ENCODE data around the gene SARS1. TPM values are rescaled to one million over a fixed set of nuclear protein-coding genes. Genes with fewer than 3 reads are reported as not detected.

SARS1 gene
- total RNA-seq, 1 experiment from 2014 or later, result 129 TPM

DNA sequence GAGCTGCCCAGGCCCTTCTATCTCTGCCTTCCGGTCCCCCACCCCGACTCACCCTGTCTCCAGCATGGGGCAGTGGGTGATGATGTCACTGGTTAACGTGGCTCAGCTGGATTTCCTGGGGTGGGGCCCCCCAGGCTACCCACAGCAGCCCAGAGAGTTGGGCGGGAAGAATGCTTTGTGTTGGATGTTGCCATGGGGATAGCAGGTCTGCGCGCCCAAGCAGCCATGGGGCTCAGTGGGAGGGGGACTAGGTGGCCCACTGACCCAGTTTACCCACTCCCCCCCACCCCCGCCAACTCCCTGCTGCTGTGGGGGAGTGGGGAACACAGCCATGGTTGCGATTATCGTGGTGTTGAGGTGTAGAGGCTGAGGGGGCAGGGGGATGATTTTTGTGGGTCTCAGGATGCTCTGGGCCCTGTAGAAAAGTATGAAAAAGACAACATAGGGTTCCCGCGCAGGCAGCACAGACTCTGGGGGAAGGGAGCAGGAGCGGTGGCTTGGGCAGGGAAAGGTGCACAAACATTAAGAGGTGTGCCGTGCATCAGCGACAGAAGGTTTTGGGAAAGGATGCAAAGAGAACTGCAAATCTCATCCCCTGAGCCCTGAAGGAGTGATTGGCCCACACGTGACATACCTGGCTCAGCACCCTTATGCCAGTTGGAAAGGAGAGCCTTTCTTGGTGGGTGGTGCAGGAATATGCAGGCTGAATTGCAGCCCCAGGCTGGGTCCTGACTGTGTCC lies 44.1 kb downstream of the SARS1 start:
- no peaks in the 10 kb centered on the region for H3K9me3 Mint-ChIP-seq (ENCODE audit: low read depth, unreplicated experiment)
- H3K4me1 Mint-ChIP-seq (ENCODE audit: low read depth, unreplicated experiment), result peaks cover 14% of the 10 kb centered on the region
- intact Hi-C loops (cut with micrococcal nuclease; ENCODE audit: unreplicated experiment), result no loop called here
- DNase-seq, result no peak
- no TSS peak for BruUV-seq (replicated peaks)
- H3K36me3 Mint-ChIP-seq (ENCODE audit: insufficient read depth, unreplicated experiment), result peaks cover 5% of the 10 kb centered on the region
- no peak overlapping the region for H3K27ac Mint-ChIP-seq (ENCODE audit: unreplicated experiment)
- CTCF ChIA-PET, result interaction anchor here (0.7 to 0.9 kb wide), 2 partner anchors 57 to 72 kb away, joined by 3 to 7 read pairs; no protein-coding TSS in a partner anchor
- TF ChIP-seq, protein P1, sequence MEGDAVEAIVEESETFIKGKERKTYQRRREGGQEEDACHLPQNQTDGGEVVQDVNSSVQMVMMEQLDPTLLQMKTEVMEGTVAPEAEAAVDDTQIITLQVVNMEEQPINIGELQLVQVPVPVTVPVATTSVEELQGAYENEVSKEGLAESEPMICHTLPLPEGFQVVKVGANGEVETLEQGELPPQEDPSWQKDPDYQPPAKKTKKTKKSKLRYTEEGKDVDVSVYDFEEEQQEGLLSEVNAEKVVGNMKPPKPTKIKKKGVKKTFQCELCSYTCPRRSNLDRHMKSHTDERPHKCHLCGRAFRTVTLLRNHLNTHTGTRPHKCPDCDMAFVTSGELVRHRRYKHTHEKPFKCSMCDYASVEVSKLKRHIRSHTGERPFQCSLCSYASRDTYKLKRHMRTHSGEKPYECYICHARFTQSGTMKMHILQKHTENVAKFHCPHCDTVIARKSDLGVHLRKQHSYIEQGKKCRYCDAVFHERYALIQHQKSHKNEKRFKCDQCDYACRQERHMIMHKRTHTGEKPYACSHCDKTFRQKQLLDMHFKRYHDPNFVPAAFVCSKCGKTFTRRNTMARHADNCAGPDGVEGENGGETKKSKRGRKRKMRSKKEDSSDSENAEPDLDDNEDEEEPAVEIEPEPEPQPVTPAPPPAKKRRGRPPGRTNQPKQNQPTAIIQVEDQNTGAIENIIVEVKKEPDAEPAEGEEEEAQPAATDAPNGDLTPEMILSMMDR (IDR thresholded peaks at IDR 0.05; ENCODE audit: unreplicated experiment), result no peak
- no peak overlapping the region for H3K4me3 Mint-ChIP-seq (ENCODE audit: low read depth, unreplicated experiment)
- H3K27me3 Mint-ChIP-seq (ENCODE audit: unreplicated experiment), result no peaks in the 10 kb centered on the region

- Mint-ChIP-seq H3K9me3 (ENCODE audit: low read depth, unreplicated experiment) (no peaks in the 10 kb centered on the region), H3K27me3 (ENCODE audit: unreplicated experiment) (no peaks in the 10 kb centered on the region), H3K4me1 (ENCODE audit: low read depth, unreplicated experiment) (peaks cover 17% of the 10 kb centered on the region), H3K4me3 (ENCODE audit: low read depth, unreplicated experiment) (no peak overlapping the region), H3K27ac (ENCODE audit: unreplicated experiment) (no peak overlapping the region), H3K36me3 (ENCODE audit: insufficient read depth, unreplicated experiment) (peaks cover 5% of the 10 kb centered on the region)
- CTCF ChIA-PET, result no interaction called here
- BruUV-seq (replicated peaks), result no TSS peak
- no peak for DNase-seq
- TF ChIP-seq, protein P1 (IDR thresholded peaks at IDR 0.05; ENCODE audit: unreplicated experiment), result no peak
- intact Hi-C loops (cut with micrococcal nuclease; ENCODE audit: unreplicated experiment), result no loop called here
Measured at GRCh38 chr1:109258481-109259466, 45.1 kb downstream of the SARS1 start.

DNA sequence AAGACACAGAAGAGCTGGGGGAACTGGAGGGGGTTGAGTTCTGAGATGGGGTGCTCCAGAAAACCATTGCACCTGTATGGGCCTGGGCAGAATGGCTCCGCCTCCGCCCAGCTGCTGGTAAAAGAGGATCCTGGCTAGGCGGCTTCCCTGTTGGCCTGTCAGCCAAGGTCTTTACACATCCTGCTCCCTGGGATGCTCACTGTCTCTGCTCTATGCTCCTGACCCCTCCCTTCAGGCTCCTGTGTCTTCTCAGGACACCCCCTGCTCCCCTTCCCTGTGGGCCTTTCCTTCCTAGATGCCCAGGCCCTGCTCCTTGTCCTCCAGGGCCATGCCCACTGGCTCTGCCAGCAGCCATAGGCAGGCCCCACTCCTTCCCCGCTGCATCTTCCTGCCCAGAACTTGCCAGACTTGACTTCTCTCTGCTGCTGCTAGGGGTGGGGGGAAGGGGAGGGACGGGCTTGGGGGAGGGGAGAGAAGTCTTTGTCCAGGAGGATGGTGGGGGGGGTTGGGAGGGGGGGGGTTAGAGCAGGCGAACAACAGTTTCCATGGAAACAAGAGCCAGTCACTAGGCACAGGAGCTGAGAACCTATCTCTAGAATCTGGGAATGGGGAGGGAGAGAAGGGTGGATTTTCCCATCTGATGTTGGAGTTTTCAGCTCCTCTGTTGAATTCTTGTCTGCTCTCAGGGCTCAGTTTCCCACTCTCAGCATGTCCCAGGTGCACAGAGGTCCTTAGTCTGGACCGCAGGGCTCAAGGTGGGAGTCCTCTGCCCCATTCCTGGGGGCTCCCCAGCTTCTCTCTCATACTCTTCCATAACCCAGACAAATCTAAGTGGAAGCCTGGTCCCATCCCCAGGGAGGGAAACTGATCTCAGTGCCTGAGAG lies 46.2 kb downstream of the SARS1 start:
- TF ChIP-seq, protein P1 (IDR thresholded peaks at IDR 0.05; ENCODE audit: unreplicated experiment), result no peak
- H3K9me3 Mint-ChIP-seq (ENCODE audit: low read depth, unreplicated experiment), result no peaks in the 10 kb centered on the region
- H3K27ac Mint-ChIP-seq (ENCODE audit: unreplicated experiment), result no peak overlapping the region
- CTCF ChIA-PET, result no interaction called here
- peaks cover 5% of the 10 kb centered on the region for H3K36me3 Mint-ChIP-seq (ENCODE audit: insufficient read depth, unreplicated experiment)
- BruUV-seq (replicated peaks), result no TSS peak
- no peak overlapping the region for H3K4me3 Mint-ChIP-seq (ENCODE audit: low read depth, unreplicated experiment)
- intact Hi-C loops (cut with micrococcal nuclease; ENCODE audit: unreplicated experiment), result no loop called here
- no peak for DNase-seq
- peaks cover 19% of the 10 kb centered on the region for H3K4me1 Mint-ChIP-seq (ENCODE audit: low read depth, unreplicated experiment)
- no peaks in the 10 kb centered on the region for H3K27me3 Mint-ChIP-seq (ENCODE audit: unreplicated experiment)

GRCh38 chr1:109261006-109261405 lies 47.3 kb downstream of the SARS1 start:
- TF ChIP-seq, protein P1 (IDR thresholded peaks at IDR 0.05; ENCODE audit: unreplicated experiment), result no peak
- CTCF ChIA-PET, result no interaction called here
- intact Hi-C loops (cut with micrococcal nuclease; ENCODE audit: unreplicated experiment), result no loop called here
- Mint-ChIP-seq H3K36me3 (ENCODE audit: insufficient read depth, unreplicated experiment) (peaks cover 5% of the 10 kb centered on the region), H3K4me1 (ENCODE audit: low read depth, unreplicated experiment) (peaks cover 8% of the 10 kb centered on the region), H3K9me3 (ENCODE audit: low read depth, unreplicated experiment) (no peaks in the 10 kb centered on the region), H3K27ac (ENCODE audit: unreplicated experiment) (no peak overlapping the region), H3K27me3 (ENCODE audit: unreplicated experiment) (no peaks in the 10 kb centered on the region), H3K4me3 (ENCODE audit: low read depth, unreplicated experiment) (no peak overlapping the region)
- no peak for DNase-seq
- BruUV-seq (replicated peaks), result no TSS peak
